ENCODE measurements around the gene YLPM1.

Gene YLPM1

GRCh38 chr14:74792249-74793039 lies 29.3 kb downstream of the YLPM1 start:
- no peak for DNase-seq

DNA sequence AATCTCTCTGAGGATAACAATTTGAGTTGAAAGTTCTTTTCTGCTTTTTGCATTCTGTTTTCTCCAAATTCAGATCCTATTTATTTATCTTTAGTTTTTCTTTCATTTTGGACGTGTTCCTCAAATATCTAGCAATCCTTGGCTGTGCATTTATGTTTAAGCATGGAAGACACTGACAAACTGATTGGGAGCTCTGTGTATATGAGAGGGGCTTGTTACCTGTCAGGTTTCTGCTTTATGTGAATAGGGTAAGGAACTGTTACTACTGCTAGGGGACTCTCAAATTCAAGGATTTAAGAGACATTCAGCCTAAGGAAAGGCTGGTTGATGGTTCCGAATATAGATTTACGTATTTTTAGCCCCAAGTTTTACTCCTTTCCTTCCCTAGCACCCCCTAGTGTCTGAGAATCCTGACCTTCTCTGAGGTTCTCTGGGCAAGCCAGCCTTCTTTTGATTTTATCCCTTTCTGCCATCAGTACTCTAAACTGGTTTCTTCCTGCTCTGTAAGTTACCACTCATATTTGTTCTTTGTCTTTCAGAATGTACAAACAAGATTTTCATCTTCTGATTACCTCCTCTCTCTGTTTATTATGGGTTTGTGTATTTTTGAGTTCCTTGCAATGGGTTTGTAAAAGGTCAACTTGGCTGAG lies 30.5 kb downstream of the YLPM1 start:
- DNase-seq = no peak

DNA sequence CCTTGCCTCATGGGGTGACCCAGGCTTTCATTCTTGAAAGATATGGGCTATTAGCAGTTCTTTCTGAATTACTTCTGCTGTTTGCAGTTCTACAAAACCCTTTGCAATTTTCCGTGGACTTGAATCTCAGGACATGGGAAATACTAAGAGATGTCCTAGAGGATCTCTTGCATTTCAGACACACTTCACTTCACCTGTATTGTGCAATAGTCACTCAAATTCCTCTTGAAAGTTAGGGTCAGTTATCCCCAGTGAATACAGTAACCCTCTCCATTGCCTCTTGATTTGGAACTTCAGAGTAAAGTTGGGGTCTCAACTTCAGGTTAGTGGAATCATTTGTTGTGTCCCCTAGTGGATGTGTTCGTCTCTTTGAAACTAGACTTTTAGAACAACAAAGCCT lies 31.8 kb downstream of the YLPM1 start:
- no peak for DNase-seq

GRCh38 chr14:74799765-74800164 lies 36.6 kb downstream of the YLPM1 start:
- no peak for DNase-seq

DNA sequence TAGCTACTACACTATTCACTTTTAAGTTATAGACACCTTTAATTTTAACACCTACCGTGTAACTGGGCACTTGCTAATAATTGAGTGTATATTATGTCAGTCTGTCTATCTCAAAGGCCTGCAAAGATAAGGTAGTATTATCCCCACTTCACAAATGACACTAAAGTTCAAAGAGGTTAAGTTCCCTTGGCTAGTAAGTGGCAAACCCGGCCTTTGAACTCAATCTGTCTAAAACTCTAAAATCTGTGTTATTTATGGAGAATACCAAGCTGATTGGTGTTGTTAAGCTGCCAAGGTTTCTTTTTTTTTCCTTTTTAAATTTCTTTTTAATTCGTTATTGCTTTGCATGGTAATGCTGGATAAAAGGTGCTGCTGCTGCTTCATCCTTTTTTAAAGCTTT lies 37.7 kb downstream of the YLPM1 start:
- no peak for DNase-seq

DNA sequence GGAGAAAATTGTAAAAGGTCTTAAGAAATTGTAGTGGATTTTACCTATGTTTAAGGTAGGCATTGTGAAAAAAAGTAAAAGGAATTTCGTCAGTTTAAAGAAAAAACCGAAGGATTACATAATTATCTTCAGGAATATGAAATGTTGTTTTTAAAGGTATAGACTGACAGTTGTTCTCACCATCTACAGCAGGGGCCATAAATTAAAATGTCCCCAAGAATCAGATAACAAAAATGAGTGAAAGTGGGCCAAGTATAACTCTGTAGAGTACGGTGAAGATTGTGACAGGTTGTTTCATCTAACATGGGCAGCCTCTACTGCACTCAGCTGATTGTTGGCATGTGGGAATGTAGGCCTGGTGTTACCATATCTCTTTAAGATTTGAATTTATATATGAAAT lies 38.3 kb downstream of the YLPM1 start:
- no peak for DNase-seq

- DNase-seq = no peak
These were observed 41.2 kb downstream of the YLPM1 start for GRCh38 chr14:74804219-74804825.

DNA sequence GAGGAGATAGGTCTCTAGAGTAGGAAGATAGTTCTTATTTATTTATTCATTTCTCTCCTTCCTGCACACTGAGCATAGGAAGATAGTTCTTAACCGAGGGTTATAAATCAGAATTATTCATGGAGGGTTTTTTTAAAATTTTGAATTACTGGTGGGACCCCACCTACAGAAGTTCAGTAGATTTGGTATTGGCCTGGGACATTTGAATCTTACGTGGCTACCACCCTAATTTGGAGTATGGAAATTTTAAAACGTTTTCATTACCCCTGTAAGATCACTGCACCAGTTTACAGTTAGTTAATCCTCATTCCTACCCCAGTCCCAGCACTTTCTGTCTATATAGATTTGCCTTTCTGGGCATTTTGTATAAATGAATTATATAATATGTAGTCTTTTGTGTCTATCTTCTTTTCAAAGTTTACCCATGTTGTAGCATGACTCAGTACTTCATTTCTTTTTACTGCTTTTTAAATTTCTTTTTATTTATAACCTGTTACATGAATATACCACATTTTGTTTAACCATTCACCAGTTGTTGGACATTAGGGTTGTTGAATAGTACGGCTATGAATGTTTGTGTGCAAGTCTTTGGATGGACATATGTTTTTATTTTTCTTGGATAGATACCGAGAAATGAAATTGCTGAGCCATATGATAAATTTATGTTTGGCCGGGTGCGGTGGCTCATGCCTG lies 44.9 kb downstream of the YLPM1 start:
- DNase-seq = no peak

DNA sequence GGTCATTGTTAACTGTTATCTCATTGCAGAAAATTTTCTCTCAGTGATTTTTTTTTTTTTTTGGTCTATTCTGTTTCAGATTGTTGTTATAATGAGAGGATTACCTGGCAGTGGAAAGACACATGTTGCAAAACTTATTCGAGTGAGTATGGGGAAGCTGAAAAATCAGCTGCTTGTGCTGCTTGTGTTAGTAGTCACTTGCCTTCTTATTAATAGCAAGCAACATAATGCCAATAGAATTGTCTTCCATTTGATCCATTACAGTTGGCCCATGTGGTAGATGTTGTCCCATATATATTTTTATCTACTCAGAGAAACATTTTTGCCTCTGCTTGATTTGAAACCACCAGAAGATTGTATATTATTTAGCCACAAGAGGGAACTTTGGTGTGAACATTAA lies 53.0 kb downstream of the YLPM1 start:
- no peak for DNase-seq

GRCh38 chr14:74820288-74820687 lies 57.2 kb downstream of the YLPM1 start:
- DNase-seq = no peak

DNA sequence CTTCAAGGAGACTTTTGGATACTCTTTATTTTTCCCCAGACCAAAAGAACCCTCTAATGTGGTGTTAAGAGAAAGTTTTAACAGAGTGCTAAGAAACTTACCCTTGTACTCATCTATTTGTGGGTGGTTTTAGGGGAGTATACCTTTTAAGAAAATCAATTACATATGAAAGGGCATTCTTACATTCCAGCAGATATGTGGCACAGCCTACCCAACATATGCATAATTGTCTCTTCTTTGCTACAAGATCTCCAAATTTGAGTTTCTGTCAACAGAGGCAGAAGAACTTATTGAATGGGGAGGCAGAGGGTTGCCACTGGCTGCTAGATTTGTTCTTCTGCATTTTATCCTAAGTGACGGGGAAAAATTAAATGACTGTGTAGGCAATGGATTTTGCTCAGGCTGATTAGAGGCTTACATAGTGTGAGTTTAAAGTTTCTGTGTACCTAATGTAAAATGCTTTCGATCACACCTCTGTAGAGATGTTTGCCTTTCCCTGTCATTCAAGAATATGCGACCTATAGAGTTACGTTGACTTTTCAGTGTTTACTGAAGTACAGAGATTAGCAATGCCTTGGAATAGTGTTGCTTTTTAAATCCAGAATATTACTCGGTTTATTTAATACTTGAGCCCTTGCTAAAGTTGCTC lies 58.3 kb downstream of the YLPM1 start:
- DNase-seq = no peak

GRCh38 chr14:74824997-74825396 lies 61.9 kb downstream of the YLPM1 start:
- no peak for DNase-seq

- no peak for DNase-seq
These were observed 63.5 kb downstream of the YLPM1 start for GRCh38 chr14:74826574-74826973.

DNA sequence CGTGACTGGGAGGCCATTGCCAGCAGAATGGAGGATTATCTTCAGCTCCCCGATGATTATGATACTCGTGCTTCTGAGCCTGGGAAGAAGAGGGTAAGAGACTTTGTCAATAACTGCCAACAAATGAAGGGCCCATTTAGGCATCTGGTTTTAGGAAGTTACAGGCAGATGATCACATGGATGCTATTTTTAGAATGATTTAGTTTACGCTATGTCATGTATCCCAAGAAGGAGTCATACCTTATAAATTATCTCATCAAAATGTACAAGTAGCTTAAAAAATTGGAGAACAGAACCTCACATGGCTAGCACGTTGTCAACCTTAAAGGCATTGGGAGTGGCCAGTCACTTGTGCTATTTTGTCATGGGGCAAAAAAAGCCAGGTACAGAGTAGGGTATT lies 66.1 kb downstream of the YLPM1 start:
- DNase-seq = no peak

DNA sequence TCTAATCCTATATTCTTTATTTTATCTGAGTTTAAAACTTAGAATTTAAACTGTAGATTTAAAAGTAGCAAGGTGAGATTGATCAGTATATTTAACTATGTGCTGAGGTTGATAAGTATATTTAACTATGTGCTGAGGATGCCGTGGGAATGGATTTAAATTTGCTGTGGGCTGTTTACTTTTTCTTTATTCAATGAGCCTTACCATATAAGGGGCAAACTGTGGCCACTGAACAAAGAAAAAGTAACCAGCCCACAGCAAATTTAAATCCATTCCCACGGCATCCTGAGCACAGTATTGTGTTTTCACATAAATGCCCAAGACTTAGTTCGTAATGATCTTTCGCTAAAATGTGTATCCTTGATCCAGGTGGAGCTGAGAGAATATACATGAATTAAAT lies 69.7 kb downstream of the YLPM1 start:
- DNase-seq = no peak

- DNase-seq = no peak
These were observed 71.7 kb downstream of the YLPM1 start for GRCh38 chr14:74834692-74835392.

DNA sequence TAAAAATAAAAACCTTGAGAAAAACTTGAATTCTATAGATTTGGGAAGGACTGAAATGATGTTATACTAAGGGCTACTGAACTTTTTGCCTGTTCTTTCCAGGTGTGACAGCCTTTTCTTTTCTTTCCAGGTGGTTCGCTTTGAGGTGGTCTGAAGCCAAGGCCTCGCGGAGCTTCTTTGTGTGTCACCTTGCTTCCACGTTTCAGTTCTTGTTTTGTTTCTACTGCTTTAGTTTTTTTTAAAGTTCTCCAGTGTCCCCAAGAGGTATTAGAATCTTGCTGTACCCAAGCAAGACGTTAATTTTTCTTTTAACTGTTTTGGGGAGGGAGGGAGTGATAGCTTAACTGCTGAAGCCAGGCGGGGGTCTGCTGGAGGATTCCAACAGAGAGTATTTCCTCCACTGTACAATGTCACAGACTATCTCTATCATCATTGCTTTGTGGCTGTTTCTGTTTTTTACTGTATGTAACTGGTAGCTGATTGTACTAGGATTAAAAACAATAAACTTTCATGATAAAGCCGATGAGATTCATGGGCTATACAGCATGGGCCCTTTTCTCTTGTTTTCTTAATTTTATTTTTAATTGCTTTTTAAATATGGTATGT lies 72.6 kb downstream of the YLPM1 start:
- DNase-seq = no peak

DNA sequence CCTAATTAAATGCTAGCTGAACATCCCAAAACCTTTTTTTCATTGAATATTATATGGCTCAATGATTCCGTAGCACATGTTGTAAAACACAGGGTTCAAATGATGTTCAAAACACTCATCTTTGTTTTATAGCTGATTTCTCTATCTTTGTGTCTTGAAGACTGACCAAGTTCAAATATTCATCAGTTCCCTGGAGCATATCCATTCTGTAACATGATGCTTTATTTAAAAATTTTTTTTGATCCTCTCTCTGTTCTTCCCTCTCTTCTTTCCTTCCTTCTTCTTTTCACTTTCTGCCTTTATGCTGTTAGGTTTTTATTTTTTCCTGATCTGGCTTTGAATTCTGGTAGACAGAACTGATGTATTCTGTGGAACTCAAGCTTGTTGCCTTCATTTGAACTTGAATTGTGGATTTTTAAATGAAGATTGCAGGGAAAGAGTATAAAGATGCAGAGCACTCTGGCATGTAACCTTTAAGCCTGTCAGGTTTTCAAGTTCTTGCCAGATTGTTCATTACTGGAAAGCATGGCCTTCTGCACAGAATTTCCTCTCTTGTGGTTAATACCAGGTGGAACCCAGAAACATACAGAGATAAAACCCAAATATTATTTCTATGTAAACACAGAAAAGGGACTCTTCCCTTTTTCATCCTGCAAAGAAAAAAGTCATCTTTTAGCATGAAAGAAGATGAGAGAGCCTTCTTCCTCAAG lies 73.3 kb downstream of the YLPM1 start:
- no peak for DNase-seq

DNA sequence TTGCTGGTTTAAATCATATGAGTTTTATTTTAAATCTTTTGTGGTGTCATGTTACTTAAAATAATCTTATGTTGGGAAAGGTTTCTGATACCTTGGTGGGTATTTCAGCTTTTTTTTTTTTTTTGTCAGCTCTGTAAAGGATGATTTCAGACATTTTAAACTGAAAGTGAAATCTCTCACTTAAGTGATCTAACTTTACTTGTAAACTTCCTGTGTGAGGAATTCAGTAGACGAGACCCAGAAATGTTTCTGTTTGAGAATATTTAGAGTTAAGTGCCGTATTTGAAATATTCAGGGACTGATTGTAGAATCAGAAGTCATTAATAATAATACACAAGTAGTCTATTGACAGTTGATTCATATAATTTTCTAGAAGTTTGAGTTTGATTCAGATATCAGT lies 75.0 kb downstream of the YLPM1 start:
- DNase-seq = no peak

DNA sequence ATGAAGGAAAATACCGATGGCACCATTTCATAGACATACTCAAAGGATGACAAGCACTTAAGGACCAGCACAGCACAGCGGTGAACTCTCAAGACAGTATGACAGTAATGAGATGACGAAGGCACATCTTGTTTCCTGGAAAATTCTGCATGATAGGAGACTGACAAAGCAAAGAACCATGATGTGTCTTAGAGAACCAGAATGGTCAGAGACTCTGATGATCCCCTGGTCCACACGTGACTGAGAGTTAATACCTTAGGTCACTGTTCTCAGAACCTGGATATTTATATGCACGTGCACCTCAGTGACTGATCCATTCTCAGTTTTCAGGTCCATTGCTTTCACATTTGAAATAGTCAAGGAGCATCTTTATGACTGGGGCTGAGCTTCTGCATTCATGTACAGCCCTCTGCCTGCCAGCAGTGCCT lies 77.5 kb downstream of the YLPM1 start:
- no peak for DNase-seq
